H1 (cell line): ENCODE results near the gene GXYLT1. TPM values are rescaled to one million over a fixed set of nuclear protein-coding genes. Genes with fewer than 3 reads are reported as not detected.

Experiments used
- CBX5 ChIP-seq: fragments of 300-800, 300-1000 bp; sonication (generic); IDR thresholded peaks from 2 replicates; pipeline ENCODE4 v1.7.1; 2016; ENCODE audit warnings: antibody characterized with exemption, low read length, low read depth
- CEBPB ChIP-seq: IDR thresholded peaks from 2 replicates; pipeline ENCODE4 v1.6.1; 2012; ENCODE audit warnings: low read depth, low read length
- CHD7 ChIP-seq: fragments of 300-600 bp; sonication (generic); IDR thresholded peaks from 2 replicates; pipeline ENCODE4 v1.7.1; 2012; ENCODE audit warnings: low read length, moderate library complexity, mild to moderate bottlenecking, inconsistent platforms; ENCODE audit not compliant: insufficient replicate concordance
- HDAC2 ChIP-seq, 2 experiments: fragments of 300-600 bp in 1 of 2; sonication (generic) in 1 of 2; IDR thresholded peaks; 2 replicates each; pipeline ENCODE4 v1.6.1; 2011 to 2012; ENCODE audit warnings: low read depth in 2 of 2, low read length in 2 of 2, mild to moderate bottlenecking in 2 of 2, moderate library complexity in 2 of 2, borderline replicate concordance in 1 of 2, inconsistent platforms in 1 of 2
- HDAC6 ChIP-seq: IDR thresholded peaks from one replicate; pipeline ENCODE4 v1.7.1; 2012; ENCODE audit warnings: low read depth, mild to moderate bottlenecking, inconsistent platforms, low read length, moderate library complexity
- JUN ChIP-seq: IDR thresholded peaks from 2 replicates; pipeline ENCODE4 v1.6.1; 2011; ENCODE audit warnings: low read depth, mild to moderate bottlenecking, improper control_type of control experiment, low read length
- SAP30 ChIP-seq: fragments of 300-600 bp; sonication (generic); IDR thresholded peaks from 2 replicates; pipeline ENCODE4 v1.7.1; 2012; ENCODE audit warnings: low read length, moderate library complexity, mild to moderate bottlenecking, inconsistent platforms; ENCODE audit not compliant: insufficient read depth, insufficient replicate concordance
- SIX5 ChIP-seq: IDR thresholded peaks from 2 replicates; pipeline ENCODE4 v1.6.1; 2011; ENCODE audit warnings: mild to moderate bottlenecking, low read depth, low read length
- SP2 ChIP-seq: IDR thresholded peaks from 2 replicates; pipeline ENCODE4 v1.6.1; 2012; ENCODE audit warnings: mild to moderate bottlenecking, low read length, inconsistent platforms
- TBP ChIP-seq: IDR thresholded peaks from 2 replicates; pipeline ENCODE4 v1.6.1; 2011; ENCODE audit warnings: low read depth, low read length, improper control_type of control experiment
- TCF12 ChIP-seq: IDR thresholded peaks from 2 replicates; pipeline ENCODE4 v1.6.1; 2011; ENCODE audit warnings: low read depth, mild to moderate bottlenecking, low read length
- polyA plus RNA-seq, 7 experiments: library from polyadenylated mRNA; depleted of rRNA in 3 of 7; stranded (reverse) in 5 of 7; unstranded in 2 of 7; fragments of >200 nt in 5 of 7; fragments of 200-250 nt in 2 of 7; gene quantifications; 1 replicate in 5 of 7; 2 replicates in 1 of 7; 4 replicates in 1 of 7; pipeline versions ENCODE4 v1.2.1 to v1.2.3, GENCODE V29; 2011 to 2013; ENCODE audit warnings: missing spikeins in 2 of 7, mixed read lengths in 2 of 7
- total RNA-seq: library from RNA; stranded (reverse); fragmentation: NEBNext Ultra II Directional; extraction: Animal tissue kit (Norgen Biotek cat#: 25700); gene quantifications from 2 replicates; pipeline ENCODE4 v1.2.1, GENCODE V29; 2021

The GXYLT1 gene
- total and polyA plus RNA-seq, 2 of the 8 experiments (the other 6 are each of a cell fraction or from before 2014, with no cell fraction given) = 3.1 to 10.7 TPM

- TF ChIP-seq CHD7 (no peak), SAP30 (no peak), TBP (no peak), JUN (no peak), SP2 (no peak), SIX5 (no peak), CBX5 (no peak), TCF12 (no peak), HDAC2 (IDR thresholded peaks at IDR 0.05; ENCODE audit: borderline replicate concordance in 1 of 2, low read depth in 2 of 2, low read length in 2 of 2) (no peak), HDAC6 (no peak), CEBPB (no peak)
These were observed 3.8 kb downstream of the GXYLT1 start (continued) for GRCh38 chr12:42140901-42141300.
